Endothelial cell of umbilical vein (primary cell): ENCODE data around the gene TXNDC2. TPM values are rescaled to one million over a fixed set of nuclear protein-coding genes. Genes with fewer than 3 reads are reported as not detected.

ENCODE experiments used
- BruUV-seq: library from RNA; stranded (reverse); fragments of 400-500 nt; replicated peaks from 2 replicates; lab custom pipeline; 2021; lab: Mats Ljungman, UMichigan
- CTCF ChIA-PET: fragments of 300-600, 350-600 bp; sonication (Branson Sonifier 250); formaldehyde crosslinking; loops from one replicate; lab custom pipeline; 2021; ENCODE audit warnings: antibody characterized with exemption, inconsistent platforms; lab: Charles Lee
- POLR2A ChIA-PET: fragments of 300-600, 350-600 bp; sonication (Branson Sonifier 250); formaldehyde crosslinking; loops from one replicate; lab custom pipeline; 2021; ENCODE audit warnings: antibody characterized with exemption, inconsistent platforms; lab: Charles Lee
- DNase-seq: peaks from one replicate; pipeline ENCODE4 v3.0.0-alpha.2; 2011; ENCODE audit warnings: low read depth, low spot score
- FAIRE-seq: peaks from 2 replicates; lab custom pipeline; 2011; peaks lifted over from hg19 to GRCh38; lab: Jason Lieb, UNC
- H2AFZ ChIP-seq: 2 replicates; pipeline ENCODE4 v1.6.0; 2012; ENCODE audit warnings: low read depth, low read length, control low read depth, inconsistent platforms
- H3K27ac ChIP-seq: 2 replicates; pipeline ENCODE4 v1.5.1; 2011; ENCODE audit warnings: low read depth, mild to moderate bottlenecking, control low read depth, low read length, moderate library complexity; ENCODE audit not compliant: insufficient read depth
- H3K27me3 ChIP-seq, 2 experiments: 2 replicates each; pipeline versions ENCODE4 v1.6.0 to v1.6.1; 2011; ENCODE audit warnings: low read length in 2 of 2, mixed read lengths in 1 of 2; ENCODE audit not compliant: control insufficient read depth in 2 of 2, insufficient read depth in 2 of 2
- H3K36me3 ChIP-seq, 2 experiments: 2 replicates in 1 of 2; 3 replicates in 1 of 2; pipeline ENCODE4 v1.5.1; 2011; ENCODE audit warnings: low read length in 2 of 2, mild to moderate bottlenecking in 1 of 2, moderate library complexity in 1 of 2; ENCODE audit not compliant: control insufficient read depth in 2 of 2, insufficient read depth in 2 of 2; ENCODE audit errors: extremely low read depth in 1 of 2
- H3K4me1 ChIP-seq: 3 replicates; pipeline ENCODE4 v1.5.1; 2011; ENCODE audit warnings: mild to moderate bottlenecking, low read length; ENCODE audit not compliant: control insufficient read depth, insufficient read depth; ENCODE audit errors: extremely low read depth
- H3K4me2 ChIP-seq: 2 replicates; pipeline ENCODE4 v1.6.1; 2011; ENCODE audit warnings: low read length, control low read depth, mixed read lengths; ENCODE audit not compliant: insufficient read depth
- H3K4me3 ChIP-seq, 3 experiments: fragments of 200-600 bp in 1 of 3; sonication (generic), shearing (Covaris generic) in 1 of 3; replicated peaks in 1 of 3; 2 replicates each; pipeline ENCODE4 v1.5.1; 2011 to 2016; ENCODE audit warnings: control low read depth in 3 of 3, low read length in 3 of 3, mild to moderate bottlenecking in 2 of 3, inconsistent platforms in 1 of 3, low read depth in 1 of 3, moderate library complexity in 1 of 3; ENCODE audit not compliant: insufficient read depth in 1 of 3
- H3K79me2 ChIP-seq: 2 replicates; pipeline ENCODE4 v1.6.0; 2012; ENCODE audit warnings: low read length, inconsistent platforms; ENCODE audit not compliant: control insufficient read depth, insufficient read depth
- H3K9ac ChIP-seq: replicated peaks from 2 replicates; pipeline ENCODE3; 2011; ENCODE audit warnings: low read length, control low read depth; ENCODE audit not compliant: insufficient read depth; ENCODE audit errors: extremely low read depth
- H3K9me1 ChIP-seq: replicated peaks from 3 replicates; pipeline ENCODE4 v1.6.0; 2011; ENCODE audit warnings: mild to moderate bottlenecking, low read length; ENCODE audit not compliant: control insufficient read depth, insufficient read depth; ENCODE audit errors: extremely low read depth
- H3K9me3 ChIP-seq: replicated peaks from 2 replicates; pipeline ENCODE4 v1.5.1; 2012; ENCODE audit warnings: low read length, inconsistent platforms; ENCODE audit not compliant: control insufficient read depth, insufficient read depth
- H4K20me1 ChIP-seq: replicated peaks from 2 replicates; pipeline ENCODE3; 2011; ENCODE audit warnings: mild to moderate bottlenecking, low read length; ENCODE audit not compliant: control insufficient read depth, insufficient read depth; ENCODE audit errors: extremely low read depth
- CTCF ChIP-seq, 2 donors: IDR thresholded peaks; 1 replicate in 1 of 2; 2 replicates in 1 of 2; pipeline ENCODE4 v1.5.1; 2011; ENCODE audit warnings: low read length in 2 of 2, mild to moderate bottlenecking in 2 of 2, moderate library complexity in 2 of 2, control low read depth in 1 of 2, inconsistent platforms in 1 of 2, low read depth in 1 of 2; ENCODE audit not compliant: insufficient read depth in 1 of 2; ENCODE audit errors: extremely low read depth in 1 of 2
- EZH2 ChIP-seq: IDR thresholded peaks from 2 replicates; pipeline ENCODE4 v1.6.1; 2012; ENCODE audit warnings: borderline replicate concordance, low read depth, mild to moderate bottlenecking, moderate library complexity, low read length, inconsistent platforms; ENCODE audit not compliant: severe bottlenecking
- GATA2 ChIP-seq: IDR thresholded peaks from 2 replicates; pipeline ENCODE4 v1.7.0; 2011; ENCODE audit warnings: low read depth, mild to moderate bottlenecking, moderate library complexity, mixed read lengths, low read length; ENCODE audit not compliant: insufficient read length, insufficient read depth
- MYC ChIP-seq: IDR thresholded peaks from one replicate; pipeline ENCODE4 v1.6.1; 2011; ENCODE audit warnings: mild to moderate bottlenecking, low read depth, low read length
- POLR2A ChIP-seq: IDR thresholded peaks from 2 replicates; pipeline ENCODE4 v1.6.1; 2012; ENCODE audit warnings: low read depth, mild to moderate bottlenecking, control low read depth, low read length
- dilution Hi-C: fragments of 300-500 bp; cut with MboI; formaldehyde crosslinking; loops from one replicate; pipeline ENCODE4 v1.15.0; 2019; ENCODE audit warnings: low sequenced_read_pairs; ENCODE audit not compliant: extremely low pct_ligation_motif_present
- intact Hi-C: fragments of 100-400 bp; cut with micrococcal nuclease; formaldehyde crosslinking; loops from one replicate; pipeline ENCODE4 v1.10.0; 2022
- polyA plus RNA-seq, 4 experiments: library from polyadenylated mRNA; depleted of rRNA in 3 of 4; stranded (reverse) in 3 of 4; unstranded in 1 of 4; fragments of >200 nt; gene quantifications; 2 replicates each; pipeline versions ENCODE4 v1.2.1 to v1.2.3, GENCODE V29; 2011 to 2012; ENCODE audit warnings: missing spikeins in 1 of 4
- total RNA-seq: library from RNA; stranded (reverse); gene quantifications from 2 replicates; pipeline ENCODE4 v1.2.3, GENCODE V29; 2021

TXNDC2 gene
- total and polyA plus RNA-seq, 2 donors (not counting 3 experiments of a cell fraction or from before 2014, with no cell fraction given): 0.12 TPM; not detected in 1

DNA sequence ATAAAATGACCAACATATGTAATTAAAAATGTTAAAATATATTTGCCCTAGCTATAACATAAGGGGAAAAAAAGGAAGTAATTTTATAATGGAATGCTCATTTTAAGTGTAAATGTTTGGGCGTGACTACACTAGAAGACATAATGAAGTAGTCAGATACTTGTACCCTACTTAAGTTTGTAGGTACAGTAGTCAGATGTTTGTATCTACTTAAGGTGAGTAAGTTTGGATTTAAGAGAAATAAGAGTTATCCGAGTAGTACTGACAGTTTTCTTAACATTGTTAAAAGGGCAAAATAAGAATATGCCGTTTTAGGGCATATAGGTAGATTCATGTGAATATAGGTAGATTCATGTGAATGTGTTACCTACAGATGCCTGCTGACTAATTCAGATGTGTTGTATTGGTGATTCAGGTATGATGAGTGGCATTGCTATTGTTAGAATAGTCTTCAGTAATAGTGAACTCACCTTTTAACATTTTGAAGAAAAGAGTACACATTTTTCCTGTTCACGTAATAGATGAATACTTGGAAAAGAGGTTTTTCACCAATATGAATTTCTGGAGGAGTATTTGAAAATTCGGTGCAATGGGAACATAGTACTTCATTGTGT lies 43.0 kb downstream of the TXNDC2 start:
- H3K79me2 ChIP-seq: peaks cover 100% of the 10 kb centered on the region
- no peaks in the 10 kb centered on the region for H3K27me3 ChIP-seq
- TF ChIP-seq MYC: no peak
- no peak for TF ChIP-seq CTCF (IDR thresholded peaks at IDR 0.05; ENCODE audit: extremely low read depth in 1 of 2, insufficient read depth in 1 of 2, low read depth in 1 of 2, low read length in 2 of 2)
- ChIA-PET POLR2A (no interaction called here), CTCF (no interaction called here)
- FAIRE-seq (no peak), DNase-seq (no peak)
- no TSS peak for BruUV-seq
- peaks cover 3 to 4% of the 10 kb centered on the region in 2 experiments for H3K36me3 ChIP-seq
- no peak overlapping the region for H3K9ac ChIP-seq
- peaks cover 5% of the 10 kb centered on the region for H3K9me1 ChIP-seq
- H3K27ac ChIP-seq: no peak overlapping the region
- H3K4me1 ChIP-seq: peaks cover 15% of the 10 kb centered on the region
- no peak overlapping the region for H3K4me3 ChIP-seq
- dilution Hi-C loops: no loop called here
- H3K4me2 ChIP-seq: no peak overlapping the region
- no peaks in the 10 kb centered on the region for H3K9me3 ChIP-seq
- intact Hi-C loops: no loop called here
- H2AFZ ChIP-seq: no peak overlapping the region
- peaks cover 29% of the 10 kb centered on the region for H4K20me1 ChIP-seq

GRCh38 chr18:9930299-9930884 lies 44.6 kb downstream of the TXNDC2 start:
- no TSS peak for BruUV-seq
- no peak for TF ChIP-seq EZH2
- no peak for TF ChIP-seq GATA2
- no peak for TF ChIP-seq POLR2A
- ChIA-PET CTCF (interaction anchor here (1.2 kb wide), 1 partner anchor 21 kb away, joined by 3 read pairs; no protein-coding TSS in a partner anchor), POLR2A (no interaction called here)
- Histone ChIP-seq H3K4me3 (no peak overlapping the region), H3K27ac (no peak overlapping the region), H3K4me1 (peaks cover 15% of the 10 kb centered on the region), H2AFZ (no peak overlapping the region), H3K9ac (no peak overlapping the region), H3K79me2 (peaks cover 94% of the 10 kb centered on the region), H3K27me3 (no peaks in the 10 kb centered on the region), H3K9me3 (no peaks in the 10 kb centered on the region), H4K20me1 (peaks cover 25% of the 10 kb centered on the region), H3K4me2 (no peak overlapping the region), H3K36me3 (peaks cover 3 to 6% of the 10 kb centered on the region in 2 experiments), H3K9me1 (peaks cover 5% of the 10 kb centered on the region)
- dilution Hi-C loops (no loop called here), intact Hi-C loops (no loop called here)
- no peak for FAIRE-seq
- DNase-seq: no peak
